Effector memory CD4-positive, alpha-beta T cell (primary cell): ENCODE results near the gene CALML6.

Experiments
- DNase-seq, 3 donors: peaks; one replicate each; pipeline ENCODE4 v3.0.0-alpha.2; 2020
- H3K27ac ChIP-seq: 2 replicates; pipeline ENCODE4 v1.7.0; 2013; ENCODE audit warnings: mild to moderate bottlenecking, low read length, moderate library complexity; ENCODE audit not compliant: insufficient read depth, poor library complexity, severe bottlenecking
- H3K27me3 ChIP-seq: replicated peaks from 2 replicates; pipeline ENCODE4 v1.7.0; 2013; ENCODE audit warnings: mild to moderate bottlenecking, low read length; ENCODE audit not compliant: insufficient read depth, control insufficient read depth, poor library complexity, severe bottlenecking
- H3K36me3 ChIP-seq: 2 replicates; pipeline ENCODE4 v1.7.0; 2013; ENCODE audit warnings: mild to moderate bottlenecking, low read length, moderate library complexity; ENCODE audit not compliant: control insufficient read depth, insufficient read depth
- H3K4me1 ChIP-seq: 2 replicates; pipeline ENCODE4 v1.7.0; 2013; ENCODE audit warnings: low read length, mild to moderate bottlenecking; ENCODE audit not compliant: control insufficient read depth, insufficient read depth, poor library complexity, severe bottlenecking
- H3K4me3 ChIP-seq: 2 replicates; pipeline ENCODE4 v1.7.0; 2013; ENCODE audit warnings: low read length, low read depth, mild to moderate bottlenecking; ENCODE audit not compliant: insufficient read depth, poor library complexity, severe bottlenecking
- H3K9me3 ChIP-seq: 2 replicates; pipeline ENCODE4 v1.7.0; 2013; ENCODE audit warnings: mild to moderate bottlenecking, low read length, moderate library complexity; ENCODE audit not compliant: control insufficient read depth

Gene CALML6

GRCh38 chr1:1957533-1957961 is 42.5 kb downstream of the CALML6 start:
- Histone ChIP-seq H3K27ac (no peak overlapping the region), H3K4me3 (no peak overlapping the region), H3K4me1 (no peaks in the 10 kb centered on the region), H3K27me3 (peaks cover 19% of the 10 kb centered on the region), H3K9me3 (no peaks in the 10 kb centered on the region), H3K36me3 (no peaks in the 10 kb centered on the region)
- no peak for DNase-seq

- Histone ChIP-seq H3K27me3 (peaks cover 19% of the 10 kb centered on the region), H3K9me3 (no peaks in the 10 kb centered on the region), H3K27ac (no peak overlapping the region), H3K36me3 (no peaks in the 10 kb centered on the region), H3K4me1 (no peaks in the 10 kb centered on the region), H3K4me3 (no peak overlapping the region)
- no peak for DNase-seq
Observed at GRCh38 chr1:1958071-1958541, 43.0 kb downstream of the CALML6 start.

GRCh38 chr1:1959459-1959839 is 44.4 kb downstream of the CALML6 start:
- DNase-seq, result no peak
- peaks cover 19% of the 10 kb centered on the region for H3K27me3 ChIP-seq
- no peak overlapping the region for H3K27ac ChIP-seq
- no peaks in the 10 kb centered on the region for H3K36me3 ChIP-seq
- H3K4me1 ChIP-seq, result no peaks in the 10 kb centered on the region
- H3K4me3 ChIP-seq, result no peak overlapping the region
- H3K9me3 ChIP-seq, result no peaks in the 10 kb centered on the region

GRCh38 chr1:1959840-1960479 is 44.9 kb downstream of the CALML6 start:
- DNase-seq, result peak in 2 of 3 donors; percentile 13 to 24
- Histone ChIP-seq H3K27ac (no peak overlapping the region), H3K4me3 (no peak overlapping the region), H3K36me3 (no peaks in the 10 kb centered on the region), H3K9me3 (no peaks in the 10 kb centered on the region), H3K4me1 (no peaks in the 10 kb centered on the region), H3K27me3 (peaks cover 19% of the 10 kb centered on the region)

GRCh38 chr1:1960480-1961196 is 45.6 kb downstream of the CALML6 start:
- no peak overlapping the region for H3K27ac ChIP-seq
- no peaks in the 10 kb centered on the region for H3K4me1 ChIP-seq
- H3K27me3 ChIP-seq, result peaks cover 19% of the 10 kb centered on the region
- H3K9me3 ChIP-seq, result no peaks in the 10 kb centered on the region
- no peak overlapping the region for H3K4me3 ChIP-seq
- H3K36me3 ChIP-seq, result no peaks in the 10 kb centered on the region
- DNase-seq, result no peak

GRCh38 chr1:1962752-1963151 is 47.7 kb downstream of the CALML6 start:
- Histone ChIP-seq H3K36me3 (no peaks in the 10 kb centered on the region), H3K4me1 (no peaks in the 10 kb centered on the region), H3K27ac (no peak overlapping the region), H3K27me3 (peaks cover 15% of the 10 kb centered on the region), H3K9me3 (no peaks in the 10 kb centered on the region), H3K4me3 (no peak overlapping the region)
- DNase-seq, result no peak

- DNase-seq, result no peak
- no peaks in the 10 kb centered on the region for H3K9me3 ChIP-seq
- H3K4me3 ChIP-seq, result no peak overlapping the region
- no peaks in the 10 kb centered on the region for H3K4me1 ChIP-seq
- H3K27ac ChIP-seq, result no peak overlapping the region
- peaks cover 11% of the 10 kb centered on the region for H3K27me3 ChIP-seq
- H3K36me3 ChIP-seq, result no peaks in the 10 kb centered on the region
Observed at GRCh38 chr1:1963570-1963969, 48.5 kb downstream of the CALML6 start.

GRCh38 chr1:1964811-1965210 is 49.8 kb downstream of the CALML6 start:
- Histone ChIP-seq H3K4me1 (no peaks in the 10 kb centered on the region), H3K9me3 (no peaks in the 10 kb centered on the region), H3K36me3 (no peaks in the 10 kb centered on the region), H3K4me3 (no peak overlapping the region), H3K27ac (no peak overlapping the region), H3K27me3 (peaks cover 6% of the 10 kb centered on the region)
- DNase-seq, result no peak

GRCh38 chr1:1965546-1965945 is 50.5 kb downstream of the CALML6 start:
- H3K36me3 ChIP-seq, result no peaks in the 10 kb centered on the region
- DNase-seq, result no peak
- no peaks in the 10 kb centered on the region for H3K4me1 ChIP-seq
- no peaks in the 10 kb centered on the region for H3K27me3 ChIP-seq
- H3K9me3 ChIP-seq, result no peaks in the 10 kb centered on the region
- H3K4me3 ChIP-seq, result no peak overlapping the region
- no peak overlapping the region for H3K27ac ChIP-seq

GRCh38 chr1:1966071-1966740 is 51.1 kb downstream of the CALML6 start:
- Histone ChIP-seq H3K27me3 (no peaks in the 10 kb centered on the region), H3K4me1 (no peaks in the 10 kb centered on the region), H3K9me3 (no peaks in the 10 kb centered on the region), H3K4me3 (no peak overlapping the region), H3K36me3 (no peaks in the 10 kb centered on the region), H3K27ac (no peak overlapping the region)
- DNase-seq, result no peak
